HG03066 (cell line): ENCODE measurements around the gene COX20.

Experiments used
- ATAC-seq: cut with Tn5 transposase; IDR thresholded peaks from one replicate; pipeline ENCODE4 v1.9.1; 2021; ENCODE audit warnings: low read depth; ENCODE audit not compliant: unreplicated experiment

COX20 gene

DNA sequence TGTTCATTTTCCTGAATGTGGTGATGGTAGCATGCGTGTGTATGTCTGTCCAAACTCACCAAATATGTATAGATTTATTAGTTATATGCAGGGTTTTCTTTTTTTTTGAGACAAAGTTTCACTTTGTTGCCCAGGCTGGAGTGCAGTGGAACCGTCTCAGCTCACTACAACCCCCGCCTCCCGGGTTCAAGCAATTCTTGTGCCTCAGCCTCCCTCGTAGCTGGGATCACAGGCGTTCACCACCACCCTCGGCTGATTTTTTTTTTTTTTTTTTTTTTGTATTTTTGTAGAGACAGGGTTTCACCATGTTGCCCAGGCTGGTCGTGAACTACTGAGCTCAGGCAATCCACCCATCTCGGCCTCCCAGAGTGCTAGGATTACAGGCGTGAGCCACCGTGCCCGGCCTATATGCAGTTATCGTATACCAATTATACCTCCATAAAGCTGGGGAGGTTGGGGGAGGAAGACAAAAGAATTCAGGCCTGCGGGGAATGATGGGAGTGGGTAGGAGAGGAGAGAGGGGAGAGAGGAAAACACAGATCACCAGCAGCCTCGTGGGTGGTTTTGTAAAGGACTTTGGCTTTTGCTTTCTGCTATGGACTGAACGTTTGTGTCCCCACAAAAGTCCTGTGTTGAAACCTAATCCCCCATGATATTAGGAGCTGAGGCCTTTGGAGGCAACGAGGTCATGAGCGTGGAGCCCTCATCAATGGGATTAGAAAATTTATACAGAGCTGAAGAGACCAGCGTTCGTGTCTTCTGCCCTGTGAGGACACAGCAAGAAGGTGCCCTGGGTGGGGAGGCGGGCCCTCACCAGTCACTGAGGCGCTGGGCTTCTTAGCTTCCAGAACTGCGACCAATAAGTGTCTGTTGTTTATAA lies 33.3 kb downstream of the COX20 start:
- ATAC-seq = no peak

DNA sequence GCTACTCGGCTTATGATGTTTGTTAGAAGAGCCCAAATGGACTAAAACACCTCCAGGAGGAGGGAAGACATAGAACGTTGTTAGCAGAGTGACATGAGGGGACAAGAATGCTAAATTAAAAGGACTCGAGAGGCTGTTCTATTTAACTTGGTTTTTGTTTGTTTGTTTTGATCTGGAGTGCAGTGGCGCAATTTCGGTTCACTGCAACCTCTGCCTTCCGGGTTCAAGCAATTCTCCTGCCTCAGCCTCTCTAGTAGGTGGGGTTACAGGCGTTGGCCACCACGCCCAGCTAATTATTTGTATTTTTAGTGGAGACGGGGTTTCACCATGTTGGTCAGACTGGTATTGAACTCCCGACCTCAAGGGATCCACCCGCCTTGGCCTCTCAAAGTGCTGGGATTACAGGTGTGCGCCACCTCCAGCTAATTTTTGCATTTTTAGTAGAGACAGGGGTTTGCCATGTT lies 33.9 kb downstream of the COX20 start:
- ATAC-seq = no peak

DNA sequence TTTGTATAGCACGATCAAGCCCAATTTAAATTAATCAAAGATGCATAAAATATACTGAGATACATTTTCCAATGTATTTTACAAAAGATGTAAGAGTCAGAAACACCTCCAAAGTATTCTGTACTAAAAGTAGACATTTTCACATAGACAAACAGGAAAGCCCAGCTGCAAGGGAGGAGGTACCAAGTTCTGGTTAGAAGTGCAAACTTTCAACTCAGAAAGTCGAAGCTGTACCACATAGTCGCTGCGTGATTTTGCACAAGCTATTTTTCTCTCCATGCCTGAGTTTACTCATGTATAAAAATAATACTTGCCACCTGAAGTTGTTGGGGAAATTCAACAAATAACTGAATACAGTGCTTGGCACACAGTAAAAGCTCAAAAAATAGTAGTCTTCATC lies 34.5 kb downstream of the COX20 start:
- no peak for ATAC-seq

DNA sequence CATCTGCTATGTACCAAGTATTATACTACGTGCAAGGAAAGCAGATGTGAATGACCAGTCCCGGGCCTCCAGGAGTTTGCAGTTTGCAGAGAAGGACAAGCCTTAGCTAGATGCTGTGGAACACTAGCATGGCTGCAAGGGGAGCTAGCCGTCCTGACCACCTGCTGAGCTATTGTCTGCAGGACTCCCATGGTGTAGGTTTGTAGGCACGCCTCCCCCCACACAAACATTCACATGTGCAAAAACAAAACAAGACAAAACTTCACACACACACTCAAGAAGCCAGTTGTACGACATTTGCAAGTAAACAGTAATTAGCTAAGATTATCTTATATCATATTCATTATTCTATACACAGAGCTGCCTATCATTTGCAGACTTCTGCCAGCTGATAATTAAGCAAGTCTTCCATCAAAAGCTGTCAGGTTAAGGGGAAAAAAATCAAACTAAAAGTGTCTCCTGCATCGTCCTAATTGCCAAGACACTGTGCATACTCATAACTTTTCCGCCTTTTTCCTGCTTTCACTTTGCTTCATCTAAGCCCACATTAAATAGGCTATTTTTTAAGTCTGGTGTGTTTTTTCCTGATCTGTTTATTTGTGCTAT lies 39.6 kb downstream of the COX20 start:
- ATAC-seq = no peak

DNA sequence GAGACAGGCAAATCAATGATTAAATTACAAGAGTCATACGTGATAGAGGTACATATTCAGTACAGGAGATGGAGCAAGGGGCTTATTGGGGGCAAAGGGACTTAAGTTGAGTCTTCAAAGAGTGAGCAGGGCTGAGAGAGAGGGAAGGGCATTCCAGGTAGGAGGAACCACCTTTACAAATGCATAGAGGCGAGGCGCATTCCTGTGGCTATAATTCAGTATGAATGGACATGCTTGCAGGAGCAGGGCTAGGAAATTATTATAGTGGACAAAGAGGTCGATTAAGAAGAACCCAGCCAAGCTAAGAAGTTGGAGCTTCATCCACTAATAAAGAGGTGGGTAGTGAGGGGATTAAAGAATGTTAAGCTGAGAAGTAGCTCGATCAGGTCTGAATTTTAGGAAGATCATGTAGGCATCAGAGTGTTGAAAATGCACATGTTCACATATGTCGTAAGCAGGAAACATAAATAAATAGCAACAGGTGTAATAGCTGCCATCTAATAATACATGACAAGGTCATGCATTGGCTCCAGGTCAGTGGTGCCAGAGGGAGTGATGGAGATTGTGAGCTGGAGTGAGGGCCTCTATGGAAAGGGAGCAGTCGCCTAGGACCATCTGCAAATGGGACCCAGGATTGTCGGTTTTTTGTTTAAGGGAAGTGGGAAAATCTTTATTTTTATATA lies 40.9 kb downstream of the COX20 start:
- ATAC-seq = no peak

DNA sequence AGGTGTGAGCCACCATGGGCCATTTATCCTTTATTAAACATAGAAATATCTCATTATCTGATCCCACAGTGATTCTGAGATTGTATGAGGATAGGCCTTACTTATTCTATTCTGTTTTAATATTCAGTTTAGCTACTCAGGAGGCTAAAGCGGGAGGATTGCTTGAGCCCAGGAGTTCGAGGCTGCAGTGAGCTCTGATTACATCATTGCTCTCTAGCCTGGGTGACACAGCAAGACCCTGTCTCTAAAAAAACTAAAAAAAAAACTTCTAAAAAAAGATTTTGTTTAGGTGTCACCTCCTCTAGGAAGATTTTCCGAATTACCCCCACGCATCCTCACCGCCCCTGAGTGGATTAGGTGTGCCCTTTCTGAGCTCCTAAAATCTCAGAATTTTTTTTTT lies 43.2 kb downstream of the COX20 start:
- no peak for ATAC-seq

DNA sequence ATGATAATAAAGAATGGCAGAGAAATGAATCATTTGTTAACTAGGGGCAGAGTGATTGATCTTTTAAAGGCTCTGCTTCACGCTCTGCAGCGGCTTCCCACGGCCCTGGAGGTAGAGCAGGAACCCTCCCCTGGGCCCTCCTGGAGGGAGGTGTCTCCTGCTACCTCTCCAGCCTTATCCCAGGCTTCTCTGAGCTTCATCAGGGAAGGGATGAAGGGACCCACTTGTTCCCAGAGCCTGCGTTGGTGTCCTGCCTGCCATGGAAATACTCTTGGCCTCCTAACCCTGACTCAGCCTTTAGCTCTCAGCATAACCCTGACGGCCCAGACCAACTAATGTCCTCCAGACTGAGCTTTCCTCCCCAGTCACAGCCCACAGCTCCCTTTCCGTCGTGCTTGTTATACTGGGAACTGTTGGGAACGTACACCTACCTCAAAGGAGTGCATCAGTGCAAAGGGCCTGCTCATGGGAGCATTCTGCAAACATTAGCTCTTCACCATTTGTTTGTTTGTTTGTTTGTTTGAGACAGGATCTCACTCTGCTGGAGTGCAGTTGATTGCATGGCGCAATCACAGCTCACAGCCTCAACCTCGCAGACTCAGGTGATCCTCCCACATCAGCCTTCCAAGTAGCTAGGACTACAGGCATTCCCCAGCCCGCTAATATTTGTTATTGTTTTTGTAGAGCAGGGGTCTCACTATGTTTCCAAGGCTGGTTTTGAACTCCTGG lies 46.3 kb downstream of the COX20 start:
- no peak for ATAC-seq

DNA sequence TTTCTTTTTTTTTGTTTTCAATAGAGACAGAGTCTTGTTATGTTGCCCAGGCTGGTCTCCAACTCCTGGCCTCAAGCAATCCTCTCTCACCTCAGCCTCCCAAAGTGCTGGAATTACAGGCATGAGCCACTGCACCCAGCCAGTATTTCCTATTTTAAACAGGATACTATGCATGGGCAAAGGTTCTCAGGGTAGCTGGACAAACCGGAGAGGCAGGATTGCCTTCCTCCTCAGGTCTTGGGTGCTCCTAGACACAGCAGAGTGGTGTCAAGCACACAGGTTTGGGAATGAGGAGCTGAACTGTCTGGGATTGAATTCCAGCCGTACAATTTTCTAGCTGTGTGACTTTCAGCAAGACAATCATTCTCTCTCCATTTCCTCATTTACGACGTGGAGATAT lies 51.8 kb downstream of the COX20 start:
- no peak for ATAC-seq

DNA sequence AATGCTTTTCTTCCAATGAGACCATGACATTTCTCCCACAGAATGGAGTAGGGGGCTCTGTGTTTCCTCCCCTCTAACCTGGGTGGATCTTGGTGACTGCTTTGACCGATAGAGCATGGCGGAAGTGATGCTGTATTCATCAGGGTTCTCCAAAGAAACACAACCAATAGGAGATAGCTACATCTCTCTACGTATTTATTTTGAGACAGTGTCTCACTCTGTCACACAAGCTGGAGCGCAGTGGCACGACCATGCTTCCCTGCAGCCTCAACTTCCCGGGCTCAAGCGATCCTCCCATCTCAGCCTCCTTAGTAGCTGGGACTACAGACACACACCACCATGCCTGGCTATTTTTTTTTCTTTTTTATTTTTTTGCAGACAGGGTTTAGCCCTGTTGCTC lies 58.4 kb downstream of the COX20 start:
- ATAC-seq = no peak
